ENCODE measurements around the gene TSPAN5.

GRCh38 chr4:98614094-98614493 is 44.3 kb downstream of the TSPAN5 start:
- no peak for TF ChIP-seq CTCF (IDR thresholded peaks at IDR 0.05)
- no peak for TF ChIP-seq POLR2A (IDR thresholded peaks at IDR 0.05)

Measured in testis (tissue), 2 donors.